SU-DHL-6 (cell line): Measurements from ENCODE around the gene SLC22A15.

Experiments used
- H2AFZ ChIP-seq: fragments of 200-600 bp; sonication (generic); 2 replicates; pipeline ENCODE4 v1.6.1; 2014; ENCODE audit warnings: low read depth, mild to moderate bottlenecking, moderate library complexity, mixed read lengths, antibody characterized with exemption, low read length; ENCODE audit not compliant: severe bottlenecking
- H3F3A ChIP-seq: fragments of 200-600 bp; shearing (Covaris generic); 2 replicates; pipeline ENCODE4 v1.6.0; 2016; ENCODE audit warnings: antibody characterized with exemption, mild to moderate bottlenecking; ENCODE audit not compliant: insufficient read depth
- H3K27ac ChIP-seq: fragments of 200-600 bp; sonication (generic); 2 replicates; pipeline ENCODE4 v1.5.1; 2016; ENCODE audit warnings: low read depth, mild to moderate bottlenecking, low read length, moderate library complexity, mixed read lengths
- H3K27me3 ChIP-seq: fragments of 200-600 bp; sonication (generic), shearing (Covaris generic); 2 replicates; pipeline ENCODE4 v1.6.0; 2014; ENCODE audit warnings: mild to moderate bottlenecking, low read length
- H3K36me3 ChIP-seq: fragments of 200-600 bp; sonication (generic); 2 replicates; pipeline ENCODE4 v1.6.1; 2014; ENCODE audit warnings: mild to moderate bottlenecking, low read length, mixed read lengths
- H3K4me2 ChIP-seq: fragments of 300-600, 200-600 bp; shearing (Covaris generic), sonication (generic); 2 replicates; pipeline ENCODE4 v1.6.0; 2014; ENCODE audit warnings: low read length, low read depth, mild to moderate bottlenecking; ENCODE audit not compliant: poor library complexity, severe bottlenecking
- H3K4me3 ChIP-seq: fragments of 200-600 bp; sonication (generic); 2 replicates; pipeline ENCODE4 v1.5.1; 2014; ENCODE audit warnings: antibody characterized with exemption, low read length, mild to moderate bottlenecking, mixed read lengths; ENCODE audit not compliant: insufficient read depth, poor library complexity, severe bottlenecking
- H3K79me2 ChIP-seq: fragments of 200-600 bp; sonication (generic); 2 replicates; pipeline ENCODE4 v1.6.1; 2014; ENCODE audit warnings: mild to moderate bottlenecking, low read length, moderate library complexity; ENCODE audit not compliant: insufficient read depth
- H3K9ac ChIP-seq: fragments of 200-600 bp; sonication (generic); 2 replicates; pipeline ENCODE4 v1.7.0; 2014; ENCODE audit warnings: mild to moderate bottlenecking, low read length
- H3K9me2 ChIP-seq: fragments of 200-600 bp; sonication (generic); replicated peaks from 2 replicates; pipeline ENCODE4 v1.6.1; 2014; ENCODE audit warnings: low read length; ENCODE audit not compliant: insufficient read depth
- H3K9me3 ChIP-seq: fragments of 200-600 bp; sonication (generic); 2 replicates; pipeline ENCODE4 v1.6.1; 2014; ENCODE audit warnings: low read length, mixed read lengths; ENCODE audit not compliant: insufficient read depth
- H4K20me1 ChIP-seq: fragments of 200-600 bp; sonication (generic); 2 replicates; pipeline ENCODE4 v1.6.1; 2014; ENCODE audit warnings: low read depth, mild to moderate bottlenecking, antibody characterized with exemption, low read length, moderate library complexity, mixed read lengths
- EZH2phosphoT487 ChIP-seq: fragments of 200-600 bp; sonication (generic), shearing (Covaris generic); conservative IDR thresholded peaks from 2 replicates; pipeline ENCODE4 v1.6.1; 2018; ENCODE audit warnings: mild to moderate bottlenecking, antibody characterized with exemption, low read length, moderate library complexity, mixed read lengths
- TF ChIP-seq, protein P1 (sequence below): fragments of 200-600 bp; sonication (generic); IDR thresholded peaks from one replicate; pipeline ENCODE4 v1.5.1; 2017; ENCODE audit warnings: antibody characterized with exemption, mild to moderate bottlenecking, low read length, moderate library complexity; ENCODE audit not compliant: insufficient read depth, poor library complexity, severe bottlenecking

Gene SLC22A15

DNA sequence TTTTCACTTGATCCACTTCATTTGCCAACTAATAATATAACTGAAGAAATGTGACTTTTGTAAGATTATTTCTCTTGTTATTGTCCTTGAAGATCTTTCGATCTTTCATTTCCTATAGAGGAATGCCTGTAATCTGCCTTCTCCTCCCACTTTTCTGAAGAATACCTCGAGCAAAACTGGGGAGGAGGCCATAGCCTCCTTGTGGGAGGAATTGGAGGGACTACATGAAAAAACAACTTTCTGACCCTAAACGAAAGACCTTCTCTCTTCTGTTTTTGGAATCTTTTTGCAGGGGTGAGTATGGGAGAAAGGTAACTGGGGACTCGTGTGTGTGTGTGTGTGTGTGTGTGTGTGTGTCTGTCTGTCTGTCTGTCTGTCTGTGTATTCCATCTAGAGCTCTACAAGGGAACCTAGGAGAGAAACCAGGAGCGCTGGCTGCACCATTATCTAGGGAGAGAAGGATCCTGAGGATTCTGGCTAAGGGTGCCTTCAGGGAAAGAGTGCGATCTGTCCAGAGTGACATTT lies 102.4 kb downstream of the SLC22A15 start:
- no peaks in the 10 kb centered on the region for H3F3A ChIP-seq
- H2AFZ ChIP-seq, result no peak overlapping the region
- no peaks in the 10 kb centered on the region for H3K27me3 ChIP-seq
- H3K36me3 ChIP-seq, result no peaks in the 10 kb centered on the region
- no peak overlapping the region for H3K9ac ChIP-seq
- H4K20me1 ChIP-seq, result no peaks in the 10 kb centered on the region
- H3K9me2 ChIP-seq, result no peaks in the 10 kb centered on the region
- no peak for TF ChIP-seq EZH2phosphoT487
- TF ChIP-seq, protein P1, sequence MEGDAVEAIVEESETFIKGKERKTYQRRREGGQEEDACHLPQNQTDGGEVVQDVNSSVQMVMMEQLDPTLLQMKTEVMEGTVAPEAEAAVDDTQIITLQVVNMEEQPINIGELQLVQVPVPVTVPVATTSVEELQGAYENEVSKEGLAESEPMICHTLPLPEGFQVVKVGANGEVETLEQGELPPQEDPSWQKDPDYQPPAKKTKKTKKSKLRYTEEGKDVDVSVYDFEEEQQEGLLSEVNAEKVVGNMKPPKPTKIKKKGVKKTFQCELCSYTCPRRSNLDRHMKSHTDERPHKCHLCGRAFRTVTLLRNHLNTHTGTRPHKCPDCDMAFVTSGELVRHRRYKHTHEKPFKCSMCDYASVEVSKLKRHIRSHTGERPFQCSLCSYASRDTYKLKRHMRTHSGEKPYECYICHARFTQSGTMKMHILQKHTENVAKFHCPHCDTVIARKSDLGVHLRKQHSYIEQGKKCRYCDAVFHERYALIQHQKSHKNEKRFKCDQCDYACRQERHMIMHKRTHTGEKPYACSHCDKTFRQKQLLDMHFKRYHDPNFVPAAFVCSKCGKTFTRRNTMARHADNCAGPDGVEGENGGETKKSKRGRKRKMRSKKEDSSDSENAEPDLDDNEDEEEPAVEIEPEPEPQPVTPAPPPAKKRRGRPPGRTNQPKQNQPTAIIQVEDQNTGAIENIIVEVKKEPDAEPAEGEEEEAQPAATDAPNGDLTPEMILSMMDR, result no peak
- no peak overlapping the region for H3K4me3 ChIP-seq
- no peaks in the 10 kb centered on the region for H3K79me2 ChIP-seq
- no peak overlapping the region for H3K4me2 ChIP-seq
- no peak overlapping the region for H3K27ac ChIP-seq
- no peaks in the 10 kb centered on the region for H3K9me3 ChIP-seq

DNA sequence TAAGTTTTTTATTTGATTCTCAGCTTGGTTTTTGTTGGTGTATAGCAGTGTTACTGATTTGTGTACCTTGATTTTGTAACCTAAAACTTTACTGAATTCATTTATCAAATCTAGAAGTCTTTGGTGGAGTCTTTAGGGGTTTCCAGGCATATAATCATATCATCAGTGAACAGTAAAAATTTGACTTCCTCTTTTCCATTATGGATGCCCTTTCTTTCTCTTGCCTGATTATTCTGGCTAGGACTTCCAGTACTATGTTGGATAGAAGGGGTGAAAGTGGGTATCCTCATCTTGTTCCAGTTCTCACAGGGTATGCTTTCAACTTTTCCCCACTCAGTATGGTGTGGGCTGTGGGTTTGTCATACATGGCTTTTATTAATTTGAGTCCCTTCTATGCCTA lies 111.3 kb downstream of the SLC22A15 start:
- H3K9ac ChIP-seq, result no peak overlapping the region
- no peaks in the 10 kb centered on the region for H3K9me2 ChIP-seq
- H3K4me2 ChIP-seq, result no peak overlapping the region
- no peaks in the 10 kb centered on the region for H3F3A ChIP-seq
- H3K9me3 ChIP-seq, result no peaks in the 10 kb centered on the region
- no peaks in the 10 kb centered on the region for H3K36me3 ChIP-seq
- no peaks in the 10 kb centered on the region for H3K27me3 ChIP-seq
- no peak overlapping the region for H3K27ac ChIP-seq
- H2AFZ ChIP-seq, result no peak overlapping the region
- TF ChIP-seq EZH2phosphoT487, result no peak
- TF ChIP-seq, protein P1, result no peak
- no peaks in the 10 kb centered on the region for H4K20me1 ChIP-seq
- H3K4me3 ChIP-seq, result no peak overlapping the region
- no peaks in the 10 kb centered on the region for H3K79me2 ChIP-seq

DNA sequence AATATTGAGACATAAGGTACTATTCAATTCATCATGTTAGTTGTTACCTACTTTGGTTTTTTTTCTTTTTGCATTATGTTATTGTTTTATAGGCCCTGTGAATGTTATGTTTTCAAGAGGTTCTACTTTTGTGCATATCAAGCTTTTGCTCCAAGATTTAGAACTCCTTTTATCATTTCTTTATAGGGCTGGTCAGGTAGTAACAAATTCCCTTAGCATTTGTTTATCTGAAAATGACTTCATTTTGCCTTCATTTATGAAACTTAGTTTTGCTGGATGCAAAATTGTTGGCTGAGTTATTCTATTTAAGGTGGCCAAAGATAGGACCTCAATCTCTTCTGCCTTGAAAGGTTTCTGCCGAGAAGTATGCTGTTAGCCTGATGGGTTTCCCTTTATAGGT lies 113.6 kb downstream of the SLC22A15 start:
- Histone ChIP-seq H3F3A (no peaks in the 10 kb centered on the region), H2AFZ (no peak overlapping the region), H3K79me2 (no peaks in the 10 kb centered on the region), H3K9ac (no peak overlapping the region), H3K27ac (no peak overlapping the region), H3K27me3 (no peaks in the 10 kb centered on the region), H4K20me1 (no peaks in the 10 kb centered on the region), H3K36me3 (no peaks in the 10 kb centered on the region), H3K4me3 (no peak overlapping the region), H3K4me2 (no peak overlapping the region), H3K9me2 (no peaks in the 10 kb centered on the region), H3K9me3 (no peaks in the 10 kb centered on the region)
- no peak for TF ChIP-seq EZH2phosphoT487
- TF ChIP-seq, protein P1, result no peak
